Retinal pigment epithelial cell (primary cell): ENCODE measurements around the gene INSC.

Experiments used
- DNase-seq: peaks from one replicate; pipeline ENCODE4 v3.0.0-alpha.2; 2010; ENCODE audit warnings: low read depth
- H3K4me3 ChIP-seq: 2 replicates; pipeline ENCODE4 v1.5.1; 2011; ENCODE audit warnings: mild to moderate bottlenecking, low read length, control low read depth, moderate library complexity
- CTCF ChIP-seq: conservative IDR thresholded peaks from 2 replicates; pipeline ENCODE4 v1.5.1; 2011; ENCODE audit warnings: low read depth, low read length, control low read depth, inconsistent platforms

The INSC gene

DNA sequence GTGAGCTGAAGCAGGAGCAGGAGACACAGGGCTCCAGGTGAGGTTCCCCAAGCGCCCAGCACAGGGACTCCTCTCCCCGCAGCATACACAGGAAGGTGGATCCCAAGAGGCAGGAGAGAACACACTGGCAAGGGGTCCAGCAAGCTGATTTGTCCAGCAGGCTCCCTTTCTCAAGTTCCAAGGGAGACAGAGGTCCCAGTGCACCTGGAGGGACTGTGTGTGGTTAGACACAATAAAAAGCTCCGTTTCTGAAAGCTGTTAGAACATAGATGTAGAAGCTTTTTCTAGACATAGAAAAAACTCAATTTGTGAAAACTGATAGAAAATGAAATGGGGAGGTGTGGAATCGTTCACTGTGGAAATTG lies 39.6 kb upstream of the INSC start:
- no peak for DNase-seq
- H3K4me3 ChIP-seq = no peak overlapping the region
- no peak for TF ChIP-seq CTCF

DNA sequence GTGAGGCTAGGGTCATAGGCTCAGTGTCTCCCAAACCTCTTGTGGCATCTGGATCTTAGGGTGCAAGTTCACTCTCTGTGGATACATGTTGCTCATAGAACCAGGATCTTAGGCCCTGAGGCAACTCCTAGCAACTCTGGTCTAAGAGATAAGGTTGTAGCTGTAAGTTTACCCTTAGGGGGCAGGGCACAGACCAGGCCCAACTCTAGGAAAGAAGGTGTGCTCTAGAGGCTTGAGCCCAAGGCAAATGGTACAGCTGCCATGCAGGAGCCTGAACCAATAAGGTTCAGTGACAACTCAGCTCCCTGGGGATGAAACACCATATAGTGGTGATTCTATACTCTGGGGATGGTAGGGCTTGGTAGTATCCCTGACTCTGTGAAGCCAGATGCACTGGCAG lies 23.5 kb upstream of the INSC start:
- no peak overlapping the region for H3K4me3 ChIP-seq
- no peak for TF ChIP-seq CTCF
- DNase-seq = no peak

DNA sequence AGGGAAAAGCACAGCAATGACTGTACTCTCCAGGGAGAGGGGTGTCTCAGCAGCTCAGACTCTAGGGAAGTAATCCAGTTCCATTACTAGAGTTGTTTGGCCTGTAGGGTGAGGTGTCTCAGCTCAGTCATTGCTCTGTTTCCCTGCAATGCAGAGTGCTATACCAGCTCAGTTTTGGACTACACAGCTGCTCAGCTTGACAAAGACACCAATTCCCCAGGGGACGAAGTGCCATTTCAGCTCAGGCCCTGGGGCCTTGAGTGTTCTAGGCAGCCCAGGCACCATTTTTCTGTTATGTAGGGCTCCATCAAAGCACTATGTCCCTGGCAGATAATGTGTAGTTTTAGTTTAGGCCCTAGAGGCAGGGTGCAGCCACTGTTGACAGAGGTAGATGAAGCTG lies 23.1 kb upstream of the INSC start:
- no peak for DNase-seq
- no peak for TF ChIP-seq CTCF
- no peak overlapping the region for H3K4me3 ChIP-seq

DNA sequence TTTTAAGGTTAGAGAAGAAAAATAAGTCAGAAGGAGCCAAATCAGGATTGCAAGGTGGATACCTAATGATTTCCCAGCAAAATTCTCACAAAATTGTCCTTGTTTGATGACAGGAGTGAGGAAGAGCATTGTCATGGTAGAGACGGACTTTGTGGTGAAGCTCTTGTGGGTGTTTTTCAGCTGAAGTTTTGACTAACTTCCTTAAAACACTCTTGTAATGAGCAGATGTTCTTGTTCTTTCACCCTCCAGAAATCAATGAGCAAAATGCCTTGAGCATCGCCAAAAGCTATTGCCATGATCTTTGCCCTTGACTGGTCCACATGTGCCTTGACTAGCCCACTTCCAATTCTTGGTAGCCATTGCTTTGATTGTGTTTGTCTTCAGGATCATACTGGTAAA lies 21.3 kb upstream of the INSC start:
- DNase-seq = no peak
- H3K4me3 ChIP-seq = no peak overlapping the region
- TF ChIP-seq CTCF = no peak

GRCh38 chr11:15095736-15096228 lies 18.9 kb upstream of the INSC start:
- DNase-seq = no peak
- TF ChIP-seq CTCF = no peak
- no peak overlapping the region for H3K4me3 ChIP-seq

- H3K4me3 ChIP-seq = no peak overlapping the region
- no peak for TF ChIP-seq CTCF
- no peak for DNase-seq
Observed at GRCh38 chr11:15097411-15097810, 17.3 kb upstream of the INSC start.

- TF ChIP-seq CTCF = no peak
- no peak for DNase-seq
Observed at GRCh38 chr11:15099267-15099666, 15.5 kb upstream of the INSC start.

More at GRCh38 chr11:15099267-15099666, 15.5 kb upstream of the INSC start:
- no peak overlapping the region for H3K4me3 ChIP-seq
